ENCODE data around the gene CACNA1G.

Gene CACNA1G

GRCh38 chr17:50529849-50530248 lies 30.7 kb upstream of the CACNA1G start:
- Mint-ChIP-seq H3K36me3 (ENCODE audit: low read depth) (no peaks in the 10 kb centered on the region), H3K9me3 (no peaks in the 10 kb centered on the region), H3K4me3 (no peak overlapping the region), H3K4me1 (peaks cover 32% of the 10 kb centered on the region), H3K27ac (peak overlapping the region in 1 of 3 experiments; percentile 5), H3K27me3 (ENCODE audit: low read depth) (peaks cover 14% of the 10 kb centered on the region)
- no peak for TF ChIP-seq CTCF (IDR thresholded peaks at IDR 0.05; ENCODE audit: unreplicated experiment in 3 of 3)

GRCh38 chr17:50531428-50532025 lies 29.0 kb upstream of the CACNA1G start:
- H3K4me1 Mint-ChIP-seq, result peaks cover 48% of the 10 kb centered on the region
- no peak overlapping the region for H3K4me3 Mint-ChIP-seq
- H3K9me3 Mint-ChIP-seq, result no peaks in the 10 kb centered on the region
- peak overlapping the region in 2 of 3 experiments; percentile 33 to 45 for H3K27ac Mint-ChIP-seq
- H3K27me3 Mint-ChIP-seq (ENCODE audit: low read depth), result peaks cover 22% of the 10 kb centered on the region
- TF ChIP-seq CTCF (IDR thresholded peaks at IDR 0.05; ENCODE audit: unreplicated experiment in 3 of 3), result no peak
- H3K36me3 Mint-ChIP-seq (ENCODE audit: low read depth), result no peaks in the 10 kb centered on the region

GRCh38 chr17:50532452-50533024 lies 28.0 kb upstream of the CACNA1G start, which contains the start of gene EPN3:
Gene EPN3 (plus strand): TSS chr17:50532735. CDS start chr17:50536557, 3,822 bp downstream.
- Mint-ChIP-seq H3K36me3 (ENCODE audit: low read depth) (no peaks in the 10 kb centered on the region), H3K9me3 (no peaks in the 10 kb centered on the region), H3K27me3 (ENCODE audit: low read depth) (peaks cover 22% of the 10 kb centered on the region), H3K4me1 (peaks cover 48% of the 10 kb centered on the region), H3K27ac (peak within 1 kb of the TSS; percentile 53 to 85 (median 60)), H3K4me3 (peak within 1 kb of the TSS; percentile 70 to 81 (median 79))
- no peak for TF ChIP-seq CTCF (IDR thresholded peaks at IDR 0.05; ENCODE audit: unreplicated experiment in 3 of 3)

GRCh38 chr17:50533185-50533584 lies 27.3 kb upstream of the CACNA1G start:
- no peak for TF ChIP-seq CTCF (IDR thresholded peaks at IDR 0.05; ENCODE audit: unreplicated experiment in 3 of 3)
- peak overlapping the region; percentile 53 to 85 (median 60) for H3K27ac Mint-ChIP-seq
- H3K27me3 Mint-ChIP-seq (ENCODE audit: low read depth), result peaks cover 22% of the 10 kb centered on the region
- H3K4me3 Mint-ChIP-seq, result peak overlapping the region; percentile 70 to 81 (median 79)
- peaks cover 48% of the 10 kb centered on the region for H3K4me1 Mint-ChIP-seq
- no peaks in the 10 kb centered on the region for H3K36me3 Mint-ChIP-seq (ENCODE audit: low read depth)
- no peaks in the 10 kb centered on the region for H3K9me3 Mint-ChIP-seq

GRCh38 chr17:50533720-50534148 lies 26.8 kb upstream of the CACNA1G start:
- no peaks in the 10 kb centered on the region for H3K36me3 Mint-ChIP-seq (ENCODE audit: low read depth)
- no peaks in the 10 kb centered on the region for H3K9me3 Mint-ChIP-seq
- peak overlapping the region; percentile 70 to 81 (median 79) for H3K4me3 Mint-ChIP-seq
- no peak for TF ChIP-seq CTCF (IDR thresholded peaks at IDR 0.05; ENCODE audit: unreplicated experiment in 3 of 3)
- peaks cover 22% of the 10 kb centered on the region for H3K27me3 Mint-ChIP-seq (ENCODE audit: low read depth)
- peaks cover 52% of the 10 kb centered on the region for H3K4me1 Mint-ChIP-seq
- H3K27ac Mint-ChIP-seq, result peak overlapping the region; percentile 53 to 85 (median 60)

Data from nephron (organoid).